K562 (cell line): Measurements from ENCODE around the gene HBG1. TPM values are rescaled to one million over a fixed set of nuclear protein-coding genes. Genes with fewer than 3 reads are reported as not detected.
"Not testable (repeated sequence)": the region's sequence is repeated elsewhere in the genome, so short reads cannot be mapped to it uniquely, and the experiment has no call there.

Source experiments
- ATAC-seq: fragments of 200-7000 bp; cut with Tn5 transposase; 3 replicates; pipeline ENCODE4 v1.9.1; 2020; ENCODE audit warnings: moderate library complexity
- Bru-seq: library from RNA; stranded (reverse); fragments of 400-500 nt; gene quantifications from one replicate; lab custom pipeline; 2021; lab: Mats Ljungman, UMichigan
- BruChase-seq, 2 experiments: library from RNA; stranded (reverse); fragments of 400-500 nt; gene quantifications; one replicate each; lab custom pipeline; 2021; lab: Mats Ljungman, UMichigan
- BruUV-seq: library from RNA; stranded (reverse); fragments of 400-500 nt; replicated peaks from 2 replicates; lab custom pipeline; 2021; lab: Mats Ljungman, UMichigan
- CTCF ChIA-PET: fragments of 300-600 bp; formaldehyde crosslinking; extraction: SDS; loops from one replicate; lab custom pipeline; 2021; ENCODE audit warnings: low intra/inter-chr PET ratio; lab: Yijun Ruan, JAX
- POLR2A ChIA-PET: fragments of 300-600, 350-650 bp; sonication (Branson Sonifier 250); formaldehyde crosslinking; extraction: SDS; loops from one replicate; lab custom pipeline; 2021; ENCODE audit warnings: antibody characterized with exemption, inconsistent platforms; lab: Yijun Ruan, JAX
- DNase-seq, 4 experiments: peaks; one replicate each; pipeline versions ENCODE4 v3.0.0 to v3.0.0-alpha.2; 2011 to 2018; ENCODE audit warnings: low spot score in 3 of 4, mixed read lengths in 3 of 4; ENCODE audit errors: extremely low read depth in 1 of 4
- FAIRE-seq: peaks from 2 replicates; lab custom pipeline; 2011; peaks lifted over from hg19 to GRCh38; lab: Jason Lieb, UNC
- H2AFZ ChIP-seq: 2 replicates; pipeline ENCODE4 v1.6.0; 2011; ENCODE audit warnings: low read depth, low read length, control low read depth, inconsistent platforms
- H3K27ac ChIP-seq: fragments of 200-600 bp; 3 replicates; pipeline ENCODE4 v1.8.0; 2011; ENCODE audit warnings: low read depth, mild to moderate bottlenecking, control low read depth, inconsistent platforms, low read length, moderate library complexity, mixed read lengths; ENCODE audit errors: extremely low read depth
- H3K27me3 ChIP-seq, 2 experiments: fragments of 300-600 bp in 1 of 2; 2 replicates in 1 of 2; 3 replicates in 1 of 2; pipeline versions ENCODE4 v1.6.0 to v1.8.0; 2011; ENCODE audit warnings: inconsistent platforms in 2 of 2, low read length in 2 of 2, mild to moderate bottlenecking in 1 of 2, mixed read lengths in 1 of 2, moderate library complexity in 1 of 2; ENCODE audit not compliant: control insufficient read depth in 2 of 2, insufficient read depth in 2 of 2
- H3K36me3 ChIP-seq: fragments of 300-600 bp; 3 replicates; pipeline ENCODE4 v1.8.0; 2011; ENCODE audit warnings: mild to moderate bottlenecking, low read length, inconsistent platforms; ENCODE audit not compliant: control insufficient read depth, insufficient read depth
- H3K4me1 ChIP-seq, 2 experiments: fragments of 200-600 bp in 1 of 2; replicated peaks in 1 of 2; 2 replicates in 1 of 2; 3 replicates in 1 of 2; pipeline versions ENCODE4 v1.5.1 to v1.8.0; 2011; ENCODE audit warnings: inconsistent platforms in 2 of 2, low read length in 2 of 2, mild to moderate bottlenecking in 1 of 2, mixed read lengths in 1 of 2, moderate library complexity in 1 of 2; ENCODE audit not compliant: control insufficient read depth in 2 of 2, insufficient read depth in 2 of 2
- H3K4me2 ChIP-seq: 2 replicates; pipeline ENCODE4 v1.6.1; 2011; ENCODE audit warnings: low read length, control low read depth, inconsistent platforms, mixed read lengths; ENCODE audit not compliant: insufficient read depth
- H3K4me3 ChIP-seq: fragments of 200-600 bp; sonication (generic), shearing (Covaris generic); 2 replicates; pipeline ENCODE4 v1.5.1; 2016; ENCODE audit warnings: control low read depth, inconsistent platforms
- H3K79me2 ChIP-seq: fragments of 200-600 bp; 3 replicates; pipeline ENCODE4 v1.8.0; 2011; ENCODE audit warnings: low read length, inconsistent platforms; ENCODE audit not compliant: control insufficient read depth, insufficient read depth
- H3K9ac ChIP-seq, 2 experiments: 2 replicates each; pipeline versions ENCODE4 v1.6.0 to v1.6.1; 2011; ENCODE audit warnings: low read depth in 2 of 2, low read length in 2 of 2, control low read depth in 1 of 2, inconsistent platforms in 1 of 2, mild to moderate bottlenecking in 1 of 2, mixed read lengths in 1 of 2; ENCODE audit not compliant: insufficient read depth in 1 of 2
- H3K9me1 ChIP-seq: one replicate; pipeline ENCODE4 v1.6.0; 2011; ENCODE audit warnings: inconsistent platforms, mild to moderate bottlenecking, low read length, moderate library complexity; ENCODE audit not compliant: control insufficient read depth, insufficient read depth
- H3K9me3 ChIP-seq: replicated peaks from 2 replicates; pipeline ENCODE4 v1.5.1; 2011; ENCODE audit warnings: low read depth, low read length, inconsistent platforms; ENCODE audit not compliant: control insufficient read depth, insufficient read depth
- H4K20me1 ChIP-seq: replicated peaks from 2 replicates; pipeline ENCODE4 v1.6.1; 2011; ENCODE audit warnings: low read length, inconsistent platforms, mixed read lengths; ENCODE audit not compliant: control insufficient read depth, insufficient read depth
- ARNT ChIP-seq, 2 experiments: fragments of 450-650 bp; IDR thresholded peaks; 2 replicates each; pipeline ENCODE4 v1.6.1; 2016; ENCODE audit warnings: mild to moderate bottlenecking in 1 of 2
- DPF2 ChIP-seq: fragments of 450-650 bp; IDR thresholded peaks from 2 replicates; pipeline ENCODE4 v1.6.1; 2016
- FOXK2 ChIP-seq, 2 experiments: fragments of 450-650 bp; IDR thresholded peaks in 1 of 2; conservative IDR thresholded peaks in 1 of 2; 2 replicates each; pipeline ENCODE4 v1.6.1; 2016; ENCODE audit warnings: low read depth in 2 of 2, mild to moderate bottlenecking in 1 of 2
- FOXM1 ChIP-seq, 2 experiments: fragments of 450-650 bp in 1 of 2; sonication (generic) in 1 of 2; formaldehyde crosslinking in 1 of 2; IDR thresholded peaks; 2 replicates each; pipeline versions ENCODE4 v1.6.1 to v1.9.0; 2017 to 2022; ENCODE audit warnings: low read depth in 2 of 2, mild to moderate bottlenecking in 2 of 2, missing genetic modification reagents in 1 of 2, moderate library complexity in 1 of 2
- HDGF ChIP-seq: fragments of 450-650 bp; IDR thresholded peaks from 2 replicates; pipeline ENCODE4 v1.6.1; 2016
- RAD21 ChIP-seq, 2 experiments: fragments of 250-450 bp in 1 of 2; fragments of 450-650 bp in 1 of 2; sonication (Bioruptor Pico) in 1 of 2; formaldehyde crosslinking in 1 of 2; IDR thresholded peaks in 1 of 2; conservative IDR thresholded peaks in 1 of 2; 2 replicates each; pipeline versions ENCODE4 v1.4.0 to v1.8.0; 2020 to 2022; ENCODE audit warnings: mild to moderate bottlenecking in 2 of 2, moderate library complexity in 1 of 2
- SMAD4 ChIP-seq: fragments of 250-450 bp; sonication (Bioruptor Pico); conservative IDR thresholded peaks from 2 replicates; pipeline ENCODE4 v1.8.0; 2021; ENCODE audit warnings: inconsistent platforms, mild to moderate bottlenecking, moderate library complexity
- SMARCA4 ChIP-seq: fragments of 450-650 bp; IDR thresholded peaks from 2 replicates; pipeline ENCODE4 v1.6.1; 2016
- SUPT5H ChIP-seq: fragments of 450-650 bp; IDR thresholded peaks from 2 replicates; pipeline ENCODE4 v1.6.1; 2016
- ZEB2 ChIP-seq: fragments of 450-650 bp; IDR thresholded peaks from 2 replicates; pipeline ENCODE4 v1.6.1; 2016
- WGBS: fragments of 100-300 bp; shearing (Covaris generic); methylation state at CpG from one replicate; pipeline ENCODE4 v1.1.6; 2016; ENCODE audit warnings: low coverage, mixed read lengths; ENCODE audit not compliant: insufficient coverage; ENCODE audit errors: missing lambda C conversion rate; 5-methylcytosine and 5-hydroxymethylcytosine counted together
- in situ Hi-C: fragments of 300-500 bp; cut with MboI; formaldehyde crosslinking; loops from 4 replicates; pipeline ENCODE4 v1.15.0; 2018; ENCODE audit warnings: inconsistent platforms, mixed read lengths
- intact Hi-C: fragments of 100-400 bp; cut with micrococcal nuclease; formaldehyde crosslinking; loops from 2 replicates; pipeline ENCODE4 v1.14.2; 2022
- long read RNA-seq, 3 experiments: library from polyadenylated mRNA in 2 of 3; library from RNA in 1 of 3; unstranded in 2 of 3; stranded (forward) in 1 of 3; transcript quantifications; one replicate each; pipeline ENCODE4 v2.0.0, GENCODE V29; 2019 to 2022
- polyA minus RNA-seq, 3 experiments: library from RNA; depleted of rRNA, polyadenylated mRNA; stranded (reverse); fragments of >200 nt; gene quantifications; 2 replicates each; pipeline ENCODE4 v1.2.3, GENCODE V29; 2011
- polyA plus RNA-seq, 8 experiments: library from polyadenylated mRNA; depleted of rRNA in 4 of 8; stranded (reverse) in 5 of 8; unstranded in 3 of 8; fragments of >200 nt; fragmentation: Nextera tagmentation in 2 of 8; fragmentation: Illumina TruSeq in 1 of 8; extraction: Ambion mirVana in 2 of 8; extraction: Trizol in 1 of 8; gene quantifications; 2 replicates each; pipeline versions ENCODE4 v1.2.1 to v1.2.3, GENCODE V29; 2011 to 2014; ENCODE audit warnings: inconsistent platforms in 1 of 8, missing spikeins in 1 of 8
- total RNA-seq, 7 experiments: library from RNA; depleted of rRNA in 6 of 7; stranded (reverse); fragments of >200 nt in 6 of 7; fragmentation: Illumina TruSeq in 2 of 7; extraction: Trizol in 2 of 7; gene quantifications; 2 replicates each; pipeline versions ENCODE4 v1.2.1 to v1.2.3, GENCODE V29; 2011 to 2021; ENCODE audit warnings: low replicate concordance in 1 of 7
- TF ChIP-seq, protein P1 (sequence below), 2 experiments: fragments of 450-650 bp; conservative IDR thresholded peaks; 2 replicates each; pipeline ENCODE4 v1.6.1; 2017; ENCODE audit warnings: mild to moderate bottlenecking in 2 of 2, moderate library complexity in 2 of 2

The HBG1 gene
- total RNA-seq (2011; cell fraction: chromatin; rRNA removed; ENCODE audit: low replicate concordance), result 324 and 332 TPM in 2 replicates
- 688 and 922 TPM in 2 replicates for total RNA-seq (2011; cell fraction: nucleolus; rRNA removed)
- 700 and 723 TPM in 2 replicates for total RNA-seq (2011; cell fraction: nucleoplasm; rRNA removed)
- total RNA-seq (2014; rRNA removed) (3,349 and 3,828 TPM in 2 replicates), total RNA-seq (2014; rRNA removed; fragmentation: Illumina TruSeq; extraction: Trizol) (3,691 and 4,785 TPM in 2 replicates), total RNA-seq (2015; rRNA removed; fragmentation: Illumina TruSeq; extraction: Trizol) (1,066 and 1,105 TPM in 2 replicates), total RNA-seq (2021) (3,171 and 3,343 TPM in 2 replicates), polyA plus RNA-seq (2011; rRNA removed) (10,167 and 10,862 TPM in 2 replicates), polyA plus RNA-seq (2014; fragmentation: Illumina TruSeq; extraction: Trizol) (4,898 and 6,694 TPM in 2 replicates), polyA plus RNA-seq (2014; fragmentation: Nextera tagmentation; extraction: Ambion mirVana) (over 10,000 TPM; 14,841 to 16,338 TPM), polyA plus RNA-seq (2014; rRNA removed) (5,149 and 5,228 TPM in 2 replicates), polyA minus RNA-seq (2011; rRNA and poly(A)+ RNA removed) (1,181 and 1,290 TPM in 2 replicates), Bru-seq, nascent RNA (percentile 99 among the genes with signal in this experiment), BruChase-seq, experiment 1, labeled RNA remaining after a 2-hour chase (percentile 99 among the genes with signal in this experiment), BruChase-seq, experiment 2, labeled RNA remaining after a 6-hour chase (percentile 99 among the genes with signal in this experiment)
- 6,522 and 7,647 TPM in 2 replicates for polyA plus RNA-seq (2011; cell fraction: cytosol; rRNA removed)
- 1,318 and 1,569 TPM in 2 replicates for polyA plus RNA-seq (2011; cell fraction: nucleus; rRNA removed)
- polyA plus RNA-seq (2012), result 627 and 1,941 TPM in 2 replicates
- 612 and 821 TPM in 2 replicates for polyA minus RNA-seq (2011; cell fraction: cytosol; rRNA and poly(A)+ RNA removed)
- 282 and 470 TPM in 2 replicates for polyA minus RNA-seq (2011; cell fraction: nucleus; rRNA and poly(A)+ RNA removed)
- long read RNA-seq, experiment 1, transcript HBG1-201 (3 exons, 779 nt), result major isoform, 2,849 of 3,125 reads
- long read RNA-seq, experiment 1, partial matches to known transcripts, result 115 of 3,125 reads
- long read RNA-seq, experiment 1, other reads (novel, unspliced or antisense), result 158 of 3,125 reads
- long read RNA-seq, experiment 2, transcript HBG1-202 (3 exons, 369 nt), result minor isoform, 7 of 10,868 reads
- long read RNA-seq, experiment 2, transcript HBG1-203 (2 exons, 1,464 nt), result minor isoform, 34 of 10,868 reads
- long read RNA-seq, experiment 2, transcript HBG1-201 (3 exons, 779 nt), result major isoform, 10,556 of 10,868 reads
- long read RNA-seq, experiment 2, partial matches to known transcripts, result 230 of 10,868 reads
- long read RNA-seq, experiment 2, other reads (novel, unspliced or antisense), result 41 of 10,868 reads
- long read RNA-seq, experiment 3, transcript HBG1-201 (3 exons, 779 nt), result major isoform, 12,998 of 13,061 reads
- long read RNA-seq, experiment 3, partial matches to known transcripts, result 36 of 13,061 reads
- long read RNA-seq, experiment 3, other reads (novel, unspliced or antisense), result 22 of 13,061 reads

DNA sequence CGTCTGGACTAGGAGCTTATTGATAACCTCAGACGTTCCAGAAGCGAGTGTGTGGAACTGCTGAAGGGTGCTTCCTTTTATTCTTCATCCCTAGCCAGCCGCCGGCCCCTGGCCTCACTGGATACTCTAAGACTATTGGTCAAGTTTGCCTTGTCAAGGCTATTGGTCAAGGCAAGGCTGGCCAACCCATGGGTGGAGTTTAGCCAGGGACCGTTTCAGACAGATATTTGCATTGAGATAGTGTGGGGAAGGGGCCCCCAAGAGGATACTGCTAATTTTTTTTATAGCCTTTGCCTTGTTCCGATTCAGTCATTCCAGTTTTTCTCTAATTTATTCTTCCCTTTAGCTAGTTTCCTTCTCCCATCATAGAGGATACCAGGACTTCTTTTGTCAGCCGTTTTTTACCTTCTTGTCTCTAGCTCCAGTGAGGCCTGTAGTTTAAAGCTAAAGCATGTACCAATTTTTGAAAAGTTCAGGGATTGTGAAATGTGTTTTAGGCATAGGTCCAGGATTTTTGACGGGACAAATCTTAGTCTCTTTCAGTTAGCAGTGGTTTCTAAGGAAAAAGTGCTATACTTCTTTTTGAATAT, at the start of gene HBG1:
TSS of gene HBG1 (minus strand) at position 51 of the 590 bp plus-strand sequence. CDS start 53 bp downstream, outside the sequence.
- peaks cover 90% of the 10 kb centered on the region for H3K79me2 ChIP-seq
- H3K27me3 ChIP-seq; H4K20me1 ChIP-seq; in situ Hi-C loops; H3K9me3 ChIP-seq; BruUV-seq; H2AFZ ChIP-seq; H3K9me1 ChIP-seq; CTCF ChIA-PET; H3K4me1 ChIP-seq; TF ChIP-seq FOXM1 (CRISPR knock-in tag; IDR thresholded peaks at IDR 0.05; ENCODE audit: low read depth): not testable (repeated sequence)
- peak within 1 kb of the TSS; percentile 94 for H3K4me2 ChIP-seq
- ATAC-seq (peak; percentile 78), DNase-seq (peak in 1 of 4 experiments; percentile 46), FAIRE-seq (peak; percentile 99)
- peak within 1 kb of the TSS; percentile 73 for H3K27ac ChIP-seq
- POLR2A ChIA-PET, result interaction anchor here (0.7 to 6.9 kb wide), 9 partner anchors 9 to 39 kb away, joined by 3 to 30 read pairs (median 4); partner anchors contain the start of gene HBE1
- H3K4me3 ChIP-seq, result peak within 1 kb of the TSS; percentile 58
- peaks cover 52% of the 10 kb centered on the region for H3K36me3 ChIP-seq
- 3% methylated on average over 3 of the region's 9 CpGs for WGBS
- intact Hi-C loops, result loop anchor here (2.0 kb wide), 1 partner anchor 45 kb away; no protein-coding TSS in a partner anchor
- peak within 1 kb of the TSS; percentile 70 to 81; a peak in 3 of 4 replicates for H3K9ac ChIP-seq
- peak; percentile 53 for TF ChIP-seq FOXM1 (IDR thresholded peaks at IDR 0.05; ENCODE audit: low read depth)
- 0 out of 4 replicates have a peak, but pooled peaks of 1 of the 2 experiments have one; percentile 17 for TF ChIP-seq RAD21 (CRISPR knock-in tag; conservative IDR thresholded peaks at IDR 0.05 in 1 of 2, IDR thresholded peaks at IDR 0.05 in 1 of 2)
- TF ChIP-seq, protein P1, sequence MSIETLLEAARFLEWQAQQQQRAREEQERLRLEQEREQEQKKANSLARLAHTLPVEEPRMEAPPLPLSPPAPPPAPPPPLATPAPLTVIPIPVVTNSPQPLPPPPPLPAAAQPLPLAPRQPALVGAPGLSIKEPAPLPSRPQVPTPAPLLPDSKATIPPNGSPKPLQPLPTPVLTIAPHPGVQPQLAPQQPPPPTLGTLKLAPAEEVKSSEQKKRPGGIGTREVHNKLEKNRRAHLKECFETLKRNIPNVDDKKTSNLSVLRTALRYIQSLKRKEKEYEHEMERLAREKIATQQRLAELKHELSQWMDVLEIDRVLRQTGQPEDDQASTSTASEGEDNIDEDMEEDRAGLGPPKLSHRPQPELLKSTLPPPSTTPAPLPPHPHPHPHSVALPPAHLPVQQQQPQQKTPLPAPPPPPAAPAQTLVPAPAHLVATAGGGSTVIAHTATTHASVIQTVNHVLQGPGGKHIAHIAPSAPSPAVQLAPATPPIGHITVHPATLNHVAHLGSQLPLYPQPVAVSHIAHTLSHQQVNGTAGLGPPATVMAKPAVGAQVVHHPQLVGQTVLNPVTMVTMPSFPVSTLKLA (conservative IDR thresholded peaks at IDR 0.05), result peak in 1 of 2 experiments; percentile 8; a peak in 2 of 4 replicates
- 0 out of 4 replicates have a peak, but pooled peaks of 1 of the 2 experiments have one; percentile 21 for TF ChIP-seq FOXK2 (conservative IDR thresholded peaks at IDR 0.05 in 1 of 2, IDR thresholded peaks at IDR 0.05 in 1 of 2; ENCODE audit: low read depth in 2 of 2)
- TF ChIP-seq ARNT (IDR thresholded peaks at IDR 0.05), result peak in 1 of 2 experiments; percentile 50; a peak in 1 of 4 replicates
- peak; percentile 33; the same call in 1 of the 2 replicates for TF ChIP-seq DPF2
- TF ChIP-seq SMAD4 (CRISPR knock-in tag), result peak; percentile 35; the same call in 1 of the 2 replicates
- TF ChIP-seq SMARCA4, result peak; percentile 62; the same call in 1 of the 2 replicates
- TF ChIP-seq SUPT5H, result peak; percentile 54; the same call in 1 of the 2 replicates
- 0 out of 2 replicates have a peak, but pooled peaks have one; percentile 56 for TF ChIP-seq HDGF
- 0 out of 2 replicates have a peak, but pooled peaks have one; percentile 22 for TF ChIP-seq ZEB2
